Fibroblast of lung (primary cell): Measurements from ENCODE around the gene LRP1. TPM values are rescaled to one million over a fixed set of nuclear protein-coding genes. Genes with fewer than 3 reads are reported as not detected.

Experiments
- DNase-seq, 2 donors: peaks; one replicate each; pipeline versions ENCODE4 v3.0.0 to v3.0.0-alpha.2; 2010; ENCODE audit warnings: low read depth in 2 of 2
- H2AFZ ChIP-seq: 2 replicates; pipeline ENCODE4 v1.5.1; 2012; ENCODE audit warnings: low read length, control low read depth, inconsistent platforms
- H3K27ac ChIP-seq: 2 replicates; pipeline ENCODE4 v1.5.1; 2011; ENCODE audit warnings: low read length, control low read depth; ENCODE audit not compliant: insufficient read depth
- H3K27me3 ChIP-seq: 2 replicates; pipeline ENCODE4 v1.5.1; 2011; ENCODE audit warnings: mild to moderate bottlenecking, low read length; ENCODE audit not compliant: control insufficient read depth, insufficient read depth
- H3K36me3 ChIP-seq: 2 replicates; pipeline ENCODE4 v1.5.1; 2011; ENCODE audit warnings: low read length; ENCODE audit not compliant: control insufficient read depth, insufficient read depth
- H3K4me1 ChIP-seq: 2 replicates; pipeline ENCODE4 v1.5.1; 2011; ENCODE audit warnings: low read length; ENCODE audit not compliant: control insufficient read depth, insufficient read depth; ENCODE audit errors: extremely low read depth
- H3K4me2 ChIP-seq: 2 replicates; pipeline ENCODE4 v1.5.1; 2011; ENCODE audit warnings: low read length, control low read depth; ENCODE audit not compliant: insufficient read depth; ENCODE audit errors: extremely low read depth
- H3K4me3 ChIP-seq, 4 experiments: fragments of 200-600 bp in 1 of 4; sonication (generic) in 1 of 4; replicated peaks in 1 of 4; 2 replicates each; pipeline ENCODE4 v1.5.1; 2011 to 2016; ENCODE audit warnings: low read length in 4 of 4, low read depth in 3 of 4, mild to moderate bottlenecking in 3 of 4, control low read depth in 2 of 4, inconsistent platforms in 1 of 4, mixed read lengths in 1 of 4; ENCODE audit not compliant: insufficient read depth in 1 of 4; ENCODE audit errors: control extremely low read depth in 1 of 4
- H3K79me2 ChIP-seq: 2 replicates; pipeline ENCODE4 v1.5.1; 2012; ENCODE audit warnings: mild to moderate bottlenecking, low read length, inconsistent platforms; ENCODE audit not compliant: control insufficient read depth, insufficient read depth
- H3K9ac ChIP-seq: 2 replicates; pipeline ENCODE4 v1.5.1; 2011; ENCODE audit warnings: mild to moderate bottlenecking, low read length, control low read depth; ENCODE audit not compliant: insufficient read depth
- H3K9me3 ChIP-seq: 2 replicates; pipeline ENCODE4 v1.5.1; 2012; ENCODE audit warnings: low read depth, low read length; ENCODE audit not compliant: control insufficient read depth, insufficient read depth
- H4K20me1 ChIP-seq: 2 replicates; pipeline ENCODE4 v1.5.1; 2011; ENCODE audit warnings: low read length; ENCODE audit not compliant: control insufficient read depth, insufficient read depth; ENCODE audit errors: extremely low read depth
- CTCF ChIP-seq, 2 donors: IDR thresholded peaks in 1 of 2; conservative IDR thresholded peaks in 1 of 2; 1 replicate in 1 of 2; 2 replicates in 1 of 2; pipeline ENCODE4 v1.5.1; 2011 to 2012; ENCODE audit warnings: low read length in 2 of 2, control low read depth in 1 of 2, inconsistent platforms in 1 of 2, low read depth in 1 of 2, mild to moderate bottlenecking in 1 of 2
- EZH2 ChIP-seq: IDR thresholded peaks from 2 replicates; pipeline ENCODE4 v1.5.1; 2012; ENCODE audit warnings: low read length, control low read depth, mild to moderate bottlenecking; ENCODE audit errors: missing control alignments
- polyA plus RNA-seq, 2 donors: library from polyadenylated mRNA; depleted of rRNA in 1 of 2; stranded (reverse) in 1 of 2; unstranded in 1 of 2; fragments of >200 nt; gene quantifications; 2 replicates each; pipeline ENCODE4 v1.2.1, GENCODE V29; 2011 to 2012; ENCODE audit warnings: missing spikeins in 1 of 2
- total RNA-seq: library from RNA; depleted of rRNA; stranded (reverse); fragments of >200 nt; gene quantifications from 2 replicates; pipeline ENCODE4 v1.2.1, GENCODE V29; 2014

Gene LRP1
- total and polyA plus RNA-seq, 2 donors (not counting 1 experiment from before 2014, with no cell fraction given): 92.2 to 464 TPM

GRCh38 chr12:57261428-57261865 lies 133.2 kb downstream of the LRP1 start:
- Histone ChIP-seq H3K36me3 (peaks cover 8% of the 10 kb centered on the region), H2AFZ (no peak overlapping the region), H3K4me1 (no peaks in the 10 kb centered on the region), H3K9ac (no peak overlapping the region), H3K4me2 (no peak overlapping the region), H3K4me3 (no peak overlapping the region), H3K9me3 (no peaks in the 10 kb centered on the region), H3K27me3 (no peaks in the 10 kb centered on the region), H4K20me1 (no peaks in the 10 kb centered on the region), H3K27ac (no peak overlapping the region), H3K79me2 (no peaks in the 10 kb centered on the region)
- no peak for TF ChIP-seq EZH2
- TF ChIP-seq CTCF (conservative IDR thresholded peaks at IDR 0.05 in 1 of 2, IDR thresholded peaks at IDR 0.05 in 1 of 2; ENCODE audit: low read depth in 1 of 2, low read length in 2 of 2): no peak
- DNase-seq: no peak

- Histone ChIP-seq H3K27ac (no peak overlapping the region), H4K20me1 (no peaks in the 10 kb centered on the region), H2AFZ (no peak overlapping the region), H3K36me3 (peaks cover 8% of the 10 kb centered on the region), H3K4me1 (no peaks in the 10 kb centered on the region), H3K27me3 (no peaks in the 10 kb centered on the region), H3K9me3 (no peaks in the 10 kb centered on the region), H3K4me2 (no peak overlapping the region), H3K9ac (no peak overlapping the region), H3K4me3 (no peak overlapping the region), H3K79me2 (no peaks in the 10 kb centered on the region)
- TF ChIP-seq EZH2 (no peak), CTCF (conservative IDR thresholded peaks at IDR 0.05 in 1 of 2, IDR thresholded peaks at IDR 0.05 in 1 of 2; ENCODE audit: low read depth in 1 of 2, low read length in 2 of 2) (no peak)
- no peak for DNase-seq
These were observed 134.0 kb downstream of the LRP1 start for GRCh38 chr12:57262126-57262822.

Other genes with a start within 250 kb of the LRP1 start
- gene SDR9C7, start 194.1 kb upstream of the LRP1 start, total RNA-seq: not detected in 2 replicates
- not detected in 2 replicates for gene SDR9C7, start 194.1 kb upstream of the LRP1 start, polyA plus RNA-seq
- gene RDH16, start 170.9 kb upstream of the LRP1 start, total RNA-seq: 0.17 and 0.26 TPM in 2 replicates
- gene RDH16, start 170.9 kb upstream of the LRP1 start, polyA plus RNA-seq: 0.02 TPM in 1 of 2 replicates, not detected in the other
- gene ZBTB39, start 121.9 kb upstream of the LRP1 start, total RNA-seq: 3.8 and 4.1 TPM in 2 replicates
- gene ZBTB39, start 121.9 kb upstream of the LRP1 start, polyA plus RNA-seq: 3.2 and 3.9 TPM in 2 replicates
- 0.17 TPM in 1 of 2 replicates, not detected in the other for gene TAC3, start 112.0 kb upstream of the LRP1 start, total RNA-seq
- 0.36 and 0.54 TPM in 2 replicates for gene TAC3, start 112.0 kb upstream of the LRP1 start, polyA plus RNA-seq
- 0.17 and 0.26 TPM in 2 replicates for gene MYO1A, start 78.4 kb upstream of the LRP1 start, total RNA-seq
- 0.01 TPM in 1 of 2 replicates, not detected in the other for gene MYO1A, start 78.4 kb upstream of the LRP1 start, polyA plus RNA-seq
- 7.7 and 8.4 TPM in 2 replicates for gene NEMP1, start 49.7 kb upstream of the LRP1 start, total RNA-seq
- gene NEMP1, start 49.7 kb upstream of the LRP1 start, polyA plus RNA-seq: 11.1 and 17.6 TPM in 2 replicates
- 39.6 and 62.7 TPM in 2 replicates for gene NAB2, start 39.4 kb upstream of the LRP1 start, total RNA-seq
- 31.3 and 34.6 TPM in 2 replicates for gene NAB2, start 39.4 kb upstream of the LRP1 start, polyA plus RNA-seq
- gene STAT6, start 17.1 kb upstream of the LRP1 start, total RNA-seq: 90.4 and 103 TPM in 2 replicates
- 116 and 123 TPM in 2 replicates for gene STAT6, start 17.1 kb upstream of the LRP1 start, polyA plus RNA-seq
- not detected in 2 replicates for gene LRP1-AS, start 19.1 kb downstream of the LRP1 start, total RNA-seq
- gene LRP1-AS, start 19.1 kb downstream of the LRP1 start, polyA plus RNA-seq: not detected in 2 replicates
- gene NXPH4, start 88.3 kb downstream of the LRP1 start, total RNA-seq: 0.50 and 1.0 TPM in 2 replicates
- 0.30 and 1.9 TPM in 2 replicates for gene NXPH4, start 88.3 kb downstream of the LRP1 start, polyA plus RNA-seq
- 358 and 380 TPM in 2 replicates for gene SHMT2, start 101.2 kb downstream of the LRP1 start, total RNA-seq
- 139 and 154 TPM in 2 replicates for gene SHMT2, start 101.2 kb downstream of the LRP1 start, polyA plus RNA-seq
- gene STAC3, start 122.7 kb downstream of the LRP1 start, total RNA-seq: 0.26 and 0.33 TPM in 2 replicates
- gene STAC3, start 122.7 kb downstream of the LRP1 start, polyA plus RNA-seq: 0.18 and 0.33 TPM in 2 replicates